Measurements from ENCODE around the gene GSTO1. TPM values are rescaled to one million over a fixed set of nuclear protein-coding genes. Genes with fewer than 3 reads are reported as not detected.

The GSTO1 gene
- total and polyA plus RNA-seq, 4 donors: 137 to 349 (median 211) TPM

DNA sequence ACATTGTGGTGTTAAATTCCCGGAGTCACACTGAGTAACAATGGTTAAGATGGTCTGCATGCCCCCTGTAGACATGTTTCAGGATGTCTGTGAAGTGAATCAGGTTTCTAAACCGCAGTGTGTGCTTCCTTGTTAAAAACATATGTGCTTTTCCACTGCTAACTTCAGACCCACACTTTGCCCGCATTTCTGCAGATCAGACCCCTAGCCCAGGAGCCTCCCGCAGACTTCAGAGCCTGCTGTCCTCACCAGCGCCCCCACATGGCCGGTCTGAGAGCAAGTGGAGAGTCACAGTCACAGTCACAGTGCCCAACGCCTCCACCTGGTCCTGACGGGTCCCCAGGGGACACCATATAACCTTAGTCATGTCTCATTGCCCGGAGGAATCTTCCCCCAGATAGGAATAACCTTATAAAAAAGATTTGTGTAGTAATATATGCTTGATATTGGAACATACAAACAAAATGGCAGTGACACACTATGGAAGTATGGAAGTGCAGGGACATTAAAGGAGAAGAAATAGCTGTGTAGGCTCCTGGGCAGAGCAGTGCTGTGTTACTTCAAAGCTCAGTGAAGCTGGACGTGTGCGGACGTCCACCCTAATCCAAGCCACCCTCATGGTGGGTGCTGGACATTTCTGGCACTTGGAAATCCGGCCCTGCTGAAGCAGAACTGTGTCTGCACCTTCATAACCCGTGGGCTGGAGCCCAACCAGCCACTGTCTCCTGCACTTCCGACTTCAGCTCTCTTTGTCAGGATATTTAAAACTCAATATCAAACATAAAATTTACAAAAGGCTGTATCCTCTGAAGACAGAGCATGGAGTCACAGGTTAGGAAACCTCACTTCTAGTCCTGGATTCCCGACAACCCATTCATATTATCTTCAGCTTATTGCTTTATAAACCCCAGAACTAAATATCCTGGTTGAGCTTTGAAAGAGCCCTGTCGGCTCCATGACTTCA lies 43.3 kb downstream of the GSTO1 start:
- peak overlapping the region; percentile 24 to 51 for H3K27ac ChIP-seq (ENCODE audit: low read depth in 1 of 2, low read length in 2 of 2)
- H3K36me3 ChIP-seq (ENCODE audit: control insufficient read depth in 4 of 4, insufficient read depth in 3 of 4, low read depth in 1 of 4, low read length in 3 of 4): no peaks in the 10 kb centered on the region
- DNase-seq (ENCODE audit: low spot score): peak; percentile 48
- H3K27me3 ChIP-seq (ENCODE audit: control insufficient read depth in 4 of 4, insufficient read depth in 4 of 4, low read length in 3 of 4): no peaks in the 10 kb centered on the region
- peaks cover 0 to 6% (median 3%) of the 10 kb centered on the region in 4 donors for H3K4me1 ChIP-seq (ENCODE audit: control insufficient read depth in 4 of 4, insufficient read depth in 4 of 4, low read length in 3 of 4)
- no peaks in the 10 kb centered on the region for H3K9me3 ChIP-seq (ENCODE audit: control insufficient read depth in 4 of 4, low read length in 3 of 4)
- WGBS: 73% methylated on average over 17 of the region's 17 CpGs
- no peak overlapping the region for H3K4me3 ChIP-seq (ENCODE audit: low read depth in 1 of 3, low read length in 3 of 3)
- TF ChIP-seq JUND (IDR thresholded peaks at IDR 0.05) (no peak), GABPA (IDR thresholded peaks at IDR 0.05 in 1 of 2, conservative IDR thresholded peaks at IDR 0.05 in 1 of 2) (no peak), FOXA2 (IDR thresholded peaks at IDR 0.05) (no peak), EGR1 (IDR thresholded peaks at IDR 0.05; ENCODE audit: low read depth in 2 of 2) (no peak), FOXA1 (IDR thresholded peaks at IDR 0.05) (no peak), NR2F2 (IDR thresholded peaks at IDR 0.05) (no peak), HNF4A (conservative IDR thresholded peaks at IDR 0.05) (no peak), SP1 (IDR thresholded peaks at IDR 0.05) (no peak), HNF4G (IDR thresholded peaks at IDR 0.05) (no peak)
- TF ChIP-seq, protein P1, sequence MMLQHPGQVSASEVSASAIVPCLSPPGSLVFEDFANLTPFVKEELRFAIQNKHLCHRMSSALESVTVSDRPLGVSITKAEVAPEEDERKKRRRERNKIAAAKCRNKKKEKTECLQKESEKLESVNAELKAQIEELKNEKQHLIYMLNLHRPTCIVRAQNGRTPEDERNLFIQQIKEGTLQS (IDR thresholded peaks at IDR 0.05): no peak
- no peak overlapping the region for H3K9ac ChIP-seq (ENCODE audit: low read depth in 1 of 2, low read length in 2 of 2)

DNA sequence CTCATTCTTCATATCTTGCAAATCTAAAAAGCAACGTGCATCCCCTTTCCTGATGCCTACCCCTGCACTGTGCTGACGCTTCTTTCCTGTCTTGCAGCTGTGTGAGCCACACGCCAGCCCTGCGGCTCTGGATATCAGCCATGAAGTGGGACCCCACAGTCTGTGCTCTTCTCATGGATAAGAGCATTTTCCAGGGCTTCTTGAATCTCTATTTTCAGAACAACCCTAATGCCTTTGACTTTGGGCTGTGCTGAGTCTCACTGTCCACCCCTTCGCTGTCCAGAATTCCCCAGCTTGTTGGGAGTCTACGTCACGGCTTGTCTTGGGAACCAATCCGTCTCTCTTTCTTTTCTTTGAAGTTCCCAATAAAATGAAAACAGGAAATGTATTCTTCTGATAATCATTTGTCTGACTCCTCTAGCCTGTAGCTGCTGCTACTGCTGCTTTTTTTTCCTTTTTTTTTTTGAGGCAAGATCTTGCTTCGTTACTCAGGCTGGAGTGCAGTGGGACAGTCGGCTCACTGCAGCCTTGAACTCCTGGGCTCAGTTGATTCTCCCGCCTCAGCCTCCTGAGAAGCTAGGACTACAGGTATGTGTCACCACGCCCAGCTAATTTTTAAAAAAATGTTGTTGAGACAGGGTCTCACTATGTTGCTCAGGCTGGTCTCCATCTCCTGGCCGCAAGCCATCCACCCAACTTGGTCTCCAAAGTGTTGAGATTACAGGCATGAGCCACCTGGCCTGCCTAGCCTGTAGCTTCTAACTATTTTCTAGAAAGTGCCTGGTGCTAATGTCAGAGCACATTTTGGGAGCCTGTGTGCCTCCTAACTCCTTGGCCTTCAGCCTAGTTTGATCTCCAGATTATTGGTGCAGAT lies 44.6 kb downstream of the GSTO1 start:
- Histone ChIP-seq H3K27ac (ENCODE audit: low read depth in 1 of 2, low read length in 2 of 2) (peak overlapping the region; percentile 70 to 75), H3K9me3 (ENCODE audit: control insufficient read depth in 4 of 4, low read length in 3 of 4) (no peaks in the 10 kb centered on the region), H3K4me1 (ENCODE audit: control insufficient read depth in 4 of 4, insufficient read depth in 4 of 4, low read length in 3 of 4) (peaks cover 0 to 6% (median 3%) of the 10 kb centered on the region in 4 donors), H3K36me3 (ENCODE audit: control insufficient read depth in 4 of 4, insufficient read depth in 3 of 4, low read depth in 1 of 4, low read length in 3 of 4) (no peaks in the 10 kb centered on the region), H3K9ac (ENCODE audit: low read depth in 1 of 2, low read length in 2 of 2) (no peak overlapping the region), H3K4me3 (ENCODE audit: low read depth in 1 of 3, low read length in 3 of 3) (no peak overlapping the region), H3K27me3 (ENCODE audit: control insufficient read depth in 4 of 4, insufficient read depth in 4 of 4, low read length in 3 of 4) (no peaks in the 10 kb centered on the region)
- WGBS: 73% methylated on average over 13 of the region's 13 CpGs
- DNase-seq (ENCODE audit: low spot score): no peak
- peak in 1 of 2 donors; percentile 5 for TF ChIP-seq JUND (IDR thresholded peaks at IDR 0.05)
- peak; percentile 27 for TF ChIP-seq NR2F2 (IDR thresholded peaks at IDR 0.05)
- TF ChIP-seq, protein P2, sequence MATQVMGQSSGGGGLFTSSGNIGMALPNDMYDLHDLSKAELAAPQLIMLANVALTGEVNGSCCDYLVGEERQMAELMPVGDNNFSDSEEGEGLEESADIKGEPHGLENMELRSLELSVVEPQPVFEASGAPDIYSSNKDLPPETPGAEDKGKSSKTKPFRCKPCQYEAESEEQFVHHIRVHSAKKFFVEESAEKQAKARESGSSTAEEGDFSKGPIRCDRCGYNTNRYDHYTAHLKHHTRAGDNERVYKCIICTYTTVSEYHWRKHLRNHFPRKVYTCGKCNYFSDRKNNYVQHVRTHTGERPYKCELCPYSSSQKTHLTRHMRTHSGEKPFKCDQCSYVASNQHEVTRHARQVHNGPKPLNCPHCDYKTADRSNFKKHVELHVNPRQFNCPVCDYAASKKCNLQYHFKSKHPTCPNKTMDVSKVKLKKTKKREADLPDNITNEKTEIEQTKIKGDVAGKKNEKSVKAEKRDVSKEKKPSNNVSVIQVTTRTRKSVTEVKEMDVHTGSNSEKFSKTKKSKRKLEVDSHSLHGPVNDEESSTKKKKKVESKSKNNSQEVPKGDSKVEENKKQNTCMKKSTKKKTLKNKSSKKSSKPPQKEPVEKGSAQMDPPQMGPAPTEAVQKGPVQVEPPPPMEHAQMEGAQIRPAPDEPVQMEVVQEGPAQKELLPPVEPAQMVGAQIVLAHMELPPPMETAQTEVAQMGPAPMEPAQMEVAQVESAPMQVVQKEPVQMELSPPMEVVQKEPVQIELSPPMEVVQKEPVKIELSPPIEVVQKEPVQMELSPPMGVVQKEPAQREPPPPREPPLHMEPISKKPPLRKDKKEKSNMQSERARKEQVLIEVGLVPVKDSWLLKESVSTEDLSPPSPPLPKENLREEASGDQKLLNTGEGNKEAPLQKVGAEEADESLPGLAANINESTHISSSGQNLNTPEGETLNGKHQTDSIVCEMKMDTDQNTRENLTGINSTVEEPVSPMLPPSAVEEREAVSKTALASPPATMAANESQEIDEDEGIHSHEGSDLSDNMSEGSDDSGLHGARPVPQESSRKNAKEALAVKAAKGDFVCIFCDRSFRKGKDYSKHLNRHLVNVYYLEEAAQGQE (IDR thresholded peaks at IDR 0.05): peak; percentile 11
- peak; percentile 47 for TF ChIP-seq SP1 (IDR thresholded peaks at IDR 0.05)
- peak; percentile 10 to 34 for TF ChIP-seq RXRA (IDR thresholded peaks at IDR 0.05)
- no peak for TF ChIP-seq TAF1 (conservative IDR thresholded peaks at IDR 0.05)
